GM06990 (cell line): ENCODE data around the gene KRT9.

ENCODE experiments used
- DNase-seq: peaks from one replicate; pipeline ENCODE4 v3.0.0-alpha.2; 2011; ENCODE audit not compliant: insufficient read length; ENCODE audit errors: extremely low read depth
- H3K27me3 ChIP-seq: replicated peaks from 2 replicates; pipeline ENCODE4 v1.6.0; 2011; ENCODE audit warnings: low read length; ENCODE audit not compliant: control insufficient read depth, insufficient read depth
- H3K36me3 ChIP-seq: 2 replicates; pipeline ENCODE4 v1.5.1; 2011; ENCODE audit warnings: low read length; ENCODE audit not compliant: control insufficient read depth, insufficient read depth
- H3K4me3 ChIP-seq: replicated peaks from 2 replicates; pipeline ENCODE4 v1.5.1; 2011; ENCODE audit warnings: low read depth, mild to moderate bottlenecking, control low read depth, low read length
- CTCF ChIP-seq: IDR thresholded peaks from 2 replicates; pipeline ENCODE4 v1.5.1; 2011; ENCODE audit warnings: low read length, control low read depth, mild to moderate bottlenecking, inconsistent platforms; ENCODE audit not compliant: insufficient read depth, poor library complexity, severe bottlenecking

The KRT9 gene

GRCh38 chr17:41539979-41540701 lies 31.7 kb downstream of the KRT9 start:
- no peak for DNase-seq
- Histone ChIP-seq H3K4me3 (no peak overlapping the region), H3K36me3 (no peaks in the 10 kb centered on the region), H3K27me3 (peaks cover 4% of the 10 kb centered on the region)
- TF ChIP-seq CTCF = no peak

- Histone ChIP-seq H3K4me3 (no peak overlapping the region), H3K27me3 (peaks cover 4% of the 10 kb centered on the region), H3K36me3 (no peaks in the 10 kb centered on the region)
- DNase-seq = no peak
- no peak for TF ChIP-seq CTCF
These were observed 32.8 kb downstream of the KRT9 start for GRCh38 chr17:41539071-41539492.

GRCh38 chr17:41538565-41538991 lies 33.3 kb downstream of the KRT9 start:
- DNase-seq = no peak
- TF ChIP-seq CTCF = no peak
- no peaks in the 10 kb centered on the region for H3K36me3 ChIP-seq
- H3K4me3 ChIP-seq = no peak overlapping the region
- peaks cover 4% of the 10 kb centered on the region for H3K27me3 ChIP-seq

GRCh38 chr17:41537990-41538389 lies 33.9 kb downstream of the KRT9 start:
- no peaks in the 10 kb centered on the region for H3K36me3 ChIP-seq
- TF ChIP-seq CTCF = no peak
- no peak overlapping the region for H3K4me3 ChIP-seq
- no peak for DNase-seq
- peaks cover 4% of the 10 kb centered on the region for H3K27me3 ChIP-seq

GRCh38 chr17:41537614-41537954 lies 34.3 kb downstream of the KRT9 start:
- TF ChIP-seq CTCF = no peak
- H3K4me3 ChIP-seq = no peak overlapping the region

More at GRCh38 chr17:41537614-41537954, 34.3 kb downstream of the KRT9 start:
- Histone ChIP-seq H3K27me3 (peaks cover 4% of the 10 kb centered on the region), H3K36me3 (no peaks in the 10 kb centered on the region)
- no peak for DNase-seq
